ENCODE measurements around the gene NBPF20.
"Not testable (repeated sequence)": the region's sequence is repeated elsewhere in the genome, so short reads cannot be mapped to it uniquely, and the experiment has no call there.

Gene NBPF20, protein sequence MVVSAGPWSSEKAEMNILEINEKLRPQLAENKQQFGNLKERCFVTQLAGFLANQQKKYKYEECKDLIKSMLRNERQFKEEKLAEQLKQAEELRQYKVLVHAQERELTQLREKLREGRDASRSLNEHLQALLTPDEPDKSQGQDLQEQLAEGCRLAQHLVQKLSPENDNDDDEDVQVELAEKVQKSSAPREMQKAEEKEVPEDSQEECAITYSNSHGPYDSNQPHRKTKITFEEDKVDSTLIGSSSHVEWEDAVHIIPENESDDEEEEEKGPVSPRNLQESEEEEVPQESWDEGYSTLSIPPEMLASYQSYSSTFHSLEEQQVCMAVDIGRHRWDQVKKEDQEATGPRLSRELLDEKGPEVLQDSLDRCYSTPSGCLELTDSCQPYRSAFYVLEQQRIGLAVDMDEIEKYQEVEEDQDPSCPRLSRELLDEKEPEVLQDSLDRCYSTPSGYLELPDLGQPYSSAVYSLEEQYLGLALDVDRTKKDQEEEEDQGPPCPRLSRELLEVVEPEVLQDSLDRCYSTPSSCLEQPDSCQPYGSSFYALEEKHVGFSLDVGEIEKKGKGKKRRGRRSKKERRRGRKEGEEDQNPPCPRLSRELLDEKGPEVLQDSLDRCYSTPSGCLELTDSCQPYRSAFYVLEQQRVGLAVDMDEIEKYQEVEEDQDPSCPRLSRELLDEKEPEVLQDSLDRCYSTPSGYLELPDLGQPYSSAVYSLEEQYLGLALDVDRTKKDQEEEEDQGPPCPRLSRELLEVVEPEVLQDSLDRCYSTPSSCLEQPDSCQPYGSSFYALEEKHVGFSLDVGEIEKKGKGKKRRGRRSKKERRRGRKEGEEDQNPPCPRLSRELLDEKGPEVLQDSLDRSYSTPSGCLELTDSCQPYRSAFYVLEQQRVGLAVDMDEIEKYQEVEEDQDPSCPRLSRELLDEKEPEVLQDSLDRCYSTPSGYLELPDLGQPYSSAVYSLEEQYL (N-terminal part only)

DNA sequence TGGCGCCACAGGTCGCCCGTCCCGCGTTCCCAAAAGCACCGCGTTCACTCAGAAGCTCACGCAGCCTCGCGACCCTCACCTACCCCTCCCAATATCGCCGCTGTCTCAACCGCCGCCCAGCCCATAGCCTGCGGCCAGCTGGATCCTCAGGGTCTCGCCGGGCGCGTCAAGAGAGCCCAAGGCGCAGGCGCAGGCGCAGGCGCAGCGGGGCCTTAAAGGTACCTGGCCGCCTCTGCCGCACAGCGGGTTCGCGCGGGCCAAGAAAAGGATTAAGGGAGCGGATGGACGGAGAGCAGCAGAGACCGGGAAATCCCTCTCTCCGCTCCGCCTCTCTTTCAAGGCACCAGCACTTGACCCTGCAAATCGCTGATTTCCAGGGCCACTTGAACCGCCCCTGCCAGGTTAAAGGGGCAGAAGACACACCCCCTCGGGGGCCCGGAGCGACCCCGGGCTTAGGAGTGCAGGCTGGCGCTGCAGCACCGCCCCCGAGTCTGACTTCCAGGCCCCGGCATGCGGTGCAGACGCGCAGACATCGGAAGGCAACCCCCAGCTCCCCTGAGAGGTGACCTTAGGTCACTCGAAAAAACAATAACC is at the start of gene NBPF20:
Gene NBPF20, minus strand, starts transcription at position 168 of the 594 bp plus-strand sequence. CDS start 20,331 bp downstream, outside the sequence.
- DNase-seq: peak; percentile 16 to 33

DNA sequence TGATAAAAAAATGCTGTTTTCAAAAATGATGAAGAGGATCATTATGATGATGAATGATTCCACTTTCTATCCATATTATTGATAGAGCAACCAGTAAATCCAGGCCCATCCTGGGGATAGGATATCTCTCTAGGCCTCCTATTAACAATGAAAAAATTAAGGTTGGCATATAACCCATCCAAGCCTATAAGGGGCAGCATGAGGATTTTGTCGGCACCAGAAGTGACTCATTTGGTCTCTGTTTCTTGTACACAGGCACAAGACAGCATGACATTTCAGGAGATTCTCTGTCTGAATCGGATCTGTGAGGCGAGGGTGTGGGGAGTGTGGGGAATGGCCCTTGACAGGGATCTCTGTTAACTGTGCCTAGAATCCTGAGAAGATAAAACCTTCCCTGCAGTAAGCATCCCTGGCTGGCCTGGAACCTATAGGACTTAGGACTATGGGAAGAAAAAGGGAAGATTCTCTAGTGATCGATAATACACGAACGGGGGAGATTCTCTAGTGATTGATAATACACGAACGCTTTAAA is 49.5 kb upstream of the NBPF20 start:
- not testable (repeated sequence) for DNase-seq

DNA sequence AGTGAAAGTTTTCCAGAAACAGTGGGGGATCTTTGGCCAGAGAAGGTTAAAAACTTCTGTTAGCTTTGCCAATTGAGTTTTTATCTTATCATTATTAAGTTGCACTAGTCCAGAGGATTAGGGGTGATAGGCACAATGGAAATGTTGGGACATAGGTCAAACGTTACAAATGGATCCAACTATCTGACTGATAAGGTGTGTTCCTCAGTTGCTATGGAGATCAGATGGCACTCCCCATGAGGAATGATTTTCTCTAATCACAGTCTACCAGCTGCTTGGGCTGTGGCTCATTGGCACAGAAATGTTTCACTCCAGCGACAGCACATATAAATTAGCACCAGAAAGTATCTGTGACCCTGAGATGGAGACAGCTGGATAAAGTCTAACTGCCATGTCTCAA is 47.3 kb upstream of the NBPF20 start:
- DNase-seq: not testable (repeated sequence)

DNA sequence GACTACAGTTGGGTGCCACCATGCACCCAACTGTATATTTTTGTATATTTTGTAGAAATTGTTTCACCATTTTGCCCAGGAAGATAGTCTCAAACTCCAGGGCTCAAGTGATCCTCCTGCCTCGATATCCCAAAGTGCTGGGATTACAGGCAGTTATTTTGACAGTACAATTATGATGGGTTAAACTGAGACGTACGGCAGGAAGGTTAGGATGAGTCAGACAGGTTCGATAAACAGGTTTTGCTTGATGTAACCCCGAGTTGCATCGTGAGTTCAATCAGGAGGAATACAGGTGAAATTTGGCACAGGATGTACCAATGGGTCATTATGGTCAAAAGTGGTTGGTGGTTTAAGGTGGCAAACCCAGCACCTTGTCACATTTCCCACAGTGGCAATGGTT is 46.0 kb upstream of the NBPF20 start:
- not testable (repeated sequence) for DNase-seq

DNA sequence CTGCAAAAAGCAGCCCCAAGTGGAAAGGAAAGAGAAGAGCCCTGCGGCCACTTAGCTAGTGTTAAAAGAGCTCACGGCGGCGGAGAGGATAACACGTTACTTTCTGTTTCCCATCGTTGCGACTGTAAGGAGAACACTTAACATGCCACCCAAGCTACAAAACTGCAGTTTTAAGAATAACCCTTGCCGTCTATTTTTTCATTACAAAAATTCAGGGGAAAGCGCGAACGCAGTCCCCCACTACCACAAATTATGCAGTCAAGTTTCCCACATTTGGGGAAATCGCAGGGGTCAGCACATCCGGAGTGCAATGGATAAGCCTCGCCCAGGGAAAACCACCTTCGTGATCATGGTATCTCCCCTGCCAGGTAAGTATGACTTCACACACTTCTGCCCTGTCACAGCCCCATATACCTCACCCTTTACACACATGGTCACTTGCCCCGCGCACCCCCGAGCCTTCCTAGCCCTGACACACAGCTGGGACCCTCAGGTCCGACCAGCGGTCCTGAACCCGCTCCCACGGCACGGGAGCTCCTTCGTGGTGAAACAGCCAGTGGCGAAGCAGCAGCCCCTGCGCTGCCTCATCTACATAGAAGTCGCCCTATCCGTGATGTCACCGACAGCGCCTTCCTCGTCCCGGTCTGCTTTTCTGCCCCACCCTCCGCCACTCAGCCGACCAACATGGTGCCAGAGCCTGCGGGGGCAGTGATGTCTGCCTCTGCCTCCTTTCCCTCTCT is 40.2 kb upstream of the NBPF20 start:
- not testable (repeated sequence) for DNase-seq

DNA sequence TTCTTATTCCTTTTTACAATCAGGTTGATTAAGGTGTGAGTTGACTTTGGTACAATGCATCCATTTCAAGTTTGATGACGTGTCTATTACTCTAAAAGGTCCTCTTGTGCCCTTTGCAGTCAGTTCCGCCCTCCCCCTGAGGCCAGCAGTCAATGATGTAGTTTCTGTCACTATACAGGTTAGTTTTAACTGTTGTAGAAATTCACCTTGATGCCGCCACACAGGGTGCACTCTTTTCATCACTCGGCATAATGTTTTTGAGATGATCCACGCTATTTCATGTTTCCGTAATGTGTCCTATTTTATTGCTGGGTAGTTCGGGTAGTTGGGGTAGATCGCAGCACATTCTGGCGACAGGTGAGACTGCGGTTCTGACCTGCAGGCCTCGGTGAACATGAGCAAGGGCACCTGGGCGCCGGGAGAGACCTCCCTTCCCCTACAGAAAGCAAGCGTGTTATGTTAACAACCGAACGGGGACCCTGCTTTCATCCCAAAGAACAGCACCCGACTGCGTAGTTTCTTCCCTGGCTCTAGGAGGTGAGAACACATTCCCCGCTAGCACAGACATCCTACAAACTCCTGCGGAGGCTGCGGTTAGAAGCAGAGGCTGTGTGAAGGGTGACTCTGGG is 39.4 kb upstream of the NBPF20 start:
- not testable (repeated sequence) for DNase-seq

DNA sequence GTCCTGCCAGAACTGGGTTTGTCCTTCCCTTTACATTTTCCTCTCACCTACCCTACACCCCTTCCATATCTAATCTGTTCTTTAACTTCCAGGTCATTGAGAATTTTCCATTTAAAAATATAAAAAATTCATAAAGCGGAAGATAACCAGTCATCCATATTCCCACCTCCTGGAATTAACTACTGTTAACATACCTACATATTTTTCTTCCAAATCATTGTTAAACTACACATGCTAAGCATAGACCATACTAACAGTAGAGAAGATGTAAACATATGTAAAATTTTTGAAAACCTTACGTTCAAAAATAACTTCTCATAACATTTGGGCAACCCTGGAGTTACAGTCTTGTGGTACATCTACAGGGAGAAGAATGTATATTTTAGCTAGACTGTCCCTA is 38.6 kb upstream of the NBPF20 start:
- not testable (repeated sequence) for DNase-seq

DNA sequence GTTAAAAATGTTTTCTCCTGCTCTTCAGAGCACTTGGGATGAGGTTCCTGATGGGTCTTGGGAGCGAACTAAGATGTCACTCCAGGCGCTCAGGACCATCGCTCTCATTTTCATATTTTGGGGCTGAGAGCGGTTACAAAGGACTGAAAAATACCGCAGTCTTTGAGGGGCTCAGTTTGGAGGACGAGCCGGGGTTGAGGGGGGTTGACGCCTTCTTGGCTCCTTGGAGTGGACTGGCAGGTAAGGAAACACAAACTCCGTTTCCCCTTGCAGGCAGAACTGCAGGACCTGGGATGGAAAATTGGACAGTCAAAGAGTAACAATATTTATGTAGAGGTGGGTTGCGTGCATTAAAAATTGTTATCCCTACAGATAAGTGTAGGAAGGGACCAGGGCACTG is 35.3 kb upstream of the NBPF20 start:
- not testable (repeated sequence) for DNase-seq

DNA sequence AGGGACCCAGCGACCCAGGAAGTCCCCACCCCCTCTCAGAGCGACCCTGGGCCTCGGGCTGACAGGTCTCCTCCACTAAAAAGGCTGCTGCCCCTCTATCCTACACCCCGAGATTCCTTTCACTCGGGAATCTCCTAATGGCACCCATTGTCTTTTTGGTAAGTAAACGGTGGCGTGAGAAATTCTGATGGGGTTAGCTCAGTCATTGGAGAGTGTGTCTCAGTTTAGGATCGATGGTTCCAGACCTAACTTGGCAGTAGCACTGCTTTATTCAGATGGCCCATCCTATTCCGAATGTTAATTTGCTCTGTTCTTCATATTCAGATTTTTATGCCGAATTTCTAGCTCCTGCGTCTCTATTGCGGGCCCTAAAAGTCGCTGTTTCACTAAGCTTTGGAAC is 34.6 kb upstream of the NBPF20 start:
- not testable (repeated sequence) for DNase-seq

DNA sequence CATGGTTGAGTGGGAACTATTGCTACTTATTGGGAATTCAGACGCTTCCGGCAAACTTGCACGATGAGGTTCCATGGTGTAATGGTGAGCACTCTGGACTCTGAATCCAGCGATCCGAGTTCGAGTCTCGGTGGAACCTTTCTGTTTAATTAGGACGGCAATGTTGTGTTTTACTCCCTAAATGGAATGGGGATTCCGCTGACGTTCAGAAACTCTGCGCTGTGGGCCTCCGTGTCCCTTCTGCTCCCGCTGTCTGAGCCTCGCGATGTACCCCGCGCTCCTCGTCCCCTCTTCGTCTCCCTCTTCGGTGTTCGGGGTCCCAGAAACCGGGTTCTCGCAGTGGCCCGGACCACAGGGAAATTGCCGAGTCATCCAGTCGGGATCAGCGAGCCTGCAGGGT is 34.2 kb upstream of the NBPF20 start:
- DNase-seq: not testable (repeated sequence)

DNA sequence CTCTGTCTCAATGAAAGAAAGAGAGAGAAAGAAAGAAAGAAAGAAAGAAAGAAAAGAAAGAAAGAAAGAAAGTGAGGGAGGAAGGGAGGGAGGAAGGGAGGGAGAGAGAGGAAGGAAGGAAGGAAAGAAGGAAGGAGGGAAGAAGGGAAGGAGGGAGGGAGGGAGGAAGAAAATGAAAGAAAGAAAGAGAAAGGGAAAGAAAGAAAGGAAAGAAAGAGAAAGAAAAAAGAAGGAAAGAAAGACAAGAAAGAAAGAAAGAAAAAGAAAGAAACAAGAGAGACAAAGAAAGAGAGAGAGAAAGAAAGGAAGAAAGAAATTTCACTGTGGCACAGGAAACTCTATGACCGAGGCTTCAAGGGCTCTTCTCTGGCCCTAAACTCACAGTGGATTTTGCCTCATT is 33.7 kb upstream of the NBPF20 start:
- DNase-seq: not testable (repeated sequence)

DNA sequence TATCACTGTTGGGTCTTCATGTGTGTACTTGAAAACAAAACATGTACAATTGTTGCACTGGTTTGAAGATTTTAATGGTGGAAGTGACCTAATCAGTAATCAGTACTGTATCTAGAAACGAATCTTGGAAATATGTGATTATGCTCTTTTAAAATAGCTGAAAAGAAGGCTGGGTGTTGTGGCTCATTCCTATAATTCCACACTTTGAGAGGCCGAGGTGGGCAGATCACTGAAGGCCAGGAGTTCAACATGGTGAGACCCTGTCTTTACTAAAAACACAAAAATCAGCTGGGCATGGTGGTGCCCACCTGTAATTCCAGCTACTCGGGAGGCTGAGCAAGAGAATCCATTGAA is 29.4 kb upstream of the NBPF20 start:
- not testable (repeated sequence) for DNase-seq

DNA sequence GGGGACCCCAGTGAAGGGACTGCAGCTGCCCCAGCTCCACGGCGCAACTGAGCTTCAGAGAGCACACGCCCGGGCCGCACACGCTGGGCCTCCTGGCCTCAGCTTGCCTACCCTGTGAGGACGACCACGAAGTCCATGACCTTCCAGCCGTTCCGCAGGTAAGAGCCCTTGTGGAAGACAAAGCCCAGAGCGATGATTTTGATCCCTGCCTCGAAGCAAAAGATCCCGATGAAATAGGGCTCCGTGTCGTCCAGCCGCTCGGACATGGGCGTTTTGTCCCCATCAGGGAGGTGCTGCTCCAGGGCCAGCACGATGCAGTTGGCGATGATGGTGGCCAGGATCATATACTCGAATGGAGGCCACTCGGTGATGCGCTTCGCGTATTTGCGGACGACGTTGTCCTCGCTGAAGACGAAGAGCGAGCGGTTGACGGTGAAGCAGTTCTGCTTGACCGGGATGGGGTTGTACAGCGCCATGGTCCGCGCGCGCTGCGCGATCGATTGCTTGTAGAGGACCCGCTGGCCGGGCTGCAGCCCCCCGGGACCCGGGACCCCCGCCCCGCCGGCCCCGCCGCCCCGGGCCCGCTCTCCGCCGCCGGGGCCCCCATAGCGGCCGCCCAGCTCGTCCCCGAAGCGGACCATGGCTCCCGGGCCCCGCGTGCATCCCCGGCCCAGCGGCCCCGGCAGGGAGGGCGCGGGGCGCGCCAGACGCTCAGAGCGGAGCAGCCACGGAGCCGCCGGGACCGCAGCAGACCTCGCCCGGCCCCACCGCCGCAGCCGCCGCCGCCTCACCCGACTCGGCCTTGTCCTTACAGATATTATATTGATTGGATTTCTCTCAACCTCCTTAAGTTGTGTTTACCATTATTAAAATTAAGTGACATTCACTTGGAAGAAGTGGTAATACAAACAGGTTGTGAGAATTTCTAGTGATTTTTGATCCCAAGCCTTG is 28.7 kb upstream of the NBPF20 start:
- not testable (repeated sequence) for DNase-seq

DNA sequence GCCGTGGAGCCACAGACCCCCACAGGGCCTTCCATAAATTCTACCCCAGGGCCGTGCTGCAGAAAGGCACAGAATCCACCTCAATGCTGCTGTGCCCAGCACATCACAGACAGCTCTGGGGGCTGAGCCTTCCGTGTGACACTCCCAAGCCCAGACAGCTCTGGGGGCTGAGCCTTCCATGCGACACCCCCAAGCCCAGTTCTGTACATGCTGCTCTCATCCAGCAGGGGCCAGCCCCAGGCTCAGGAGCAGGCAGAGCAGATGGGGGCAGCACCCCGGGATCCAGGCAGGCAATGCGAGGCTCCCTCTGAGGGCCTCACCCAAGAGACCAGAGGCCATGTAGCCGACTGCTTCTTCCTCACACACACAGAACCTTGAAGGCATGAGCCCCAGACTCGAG is 27.1 kb upstream of the NBPF20 start:
- DNase-seq: not testable (repeated sequence)

DNA sequence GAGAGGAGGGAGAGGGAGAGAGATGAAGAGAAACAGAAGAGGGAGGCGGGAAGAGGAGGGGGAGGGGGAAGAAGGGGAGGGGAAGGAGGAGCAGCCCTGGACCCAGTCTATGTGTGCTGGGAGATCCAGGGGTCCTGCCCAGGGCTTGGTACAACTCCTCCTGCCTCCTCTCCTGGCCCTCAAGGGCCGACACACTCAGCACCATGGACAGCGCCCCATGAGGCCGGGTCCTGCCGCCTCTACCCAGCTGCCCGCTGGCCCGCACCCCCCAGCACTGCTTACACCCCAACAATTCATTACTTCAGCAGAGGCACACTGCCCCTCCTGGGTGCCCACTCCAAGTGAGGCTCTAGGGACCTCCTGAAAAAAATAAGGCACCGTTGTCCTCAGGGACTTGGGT is 26.5 kb upstream of the NBPF20 start:
- not testable (repeated sequence) for DNase-seq

DNA sequence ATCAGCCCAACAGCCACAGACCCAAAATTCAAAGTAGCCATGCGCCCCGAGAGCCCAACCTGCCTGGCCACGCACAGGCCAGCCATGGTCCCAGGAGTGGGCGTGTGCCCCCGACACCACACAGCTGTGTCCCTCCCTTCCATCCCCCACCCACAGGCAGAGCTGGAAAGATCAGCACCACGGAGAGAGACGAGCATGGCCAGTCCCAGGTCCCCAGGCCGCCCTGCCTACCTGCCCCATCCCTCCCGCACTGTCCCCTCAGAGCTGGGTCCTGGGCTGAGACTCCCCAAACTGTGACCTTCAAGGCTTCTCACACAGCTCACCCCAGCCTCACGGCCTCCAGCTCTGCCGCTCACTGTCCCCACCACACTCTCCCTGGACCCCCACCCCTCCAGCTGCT is 19.8 kb upstream of the NBPF20 start:
- DNase-seq: not testable (repeated sequence)

DNA sequence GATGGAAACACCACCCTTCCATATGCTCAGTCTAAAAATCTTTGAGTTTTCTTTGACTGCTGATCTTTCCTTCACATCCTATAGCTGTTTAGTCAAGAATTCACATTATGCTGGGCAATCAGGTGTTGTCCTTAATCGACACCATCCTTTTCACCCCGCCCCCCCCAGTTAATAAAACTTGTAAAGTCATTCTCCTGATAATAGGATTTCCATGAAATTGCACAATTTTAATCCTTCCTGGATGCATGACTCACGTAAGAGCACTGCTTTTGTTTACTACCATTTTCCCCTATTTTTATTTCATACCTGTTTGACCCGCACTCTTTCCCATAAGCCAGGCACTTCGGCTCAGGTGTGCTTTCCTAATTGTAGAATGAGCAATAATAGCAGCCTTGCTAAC is 16.9 kb upstream of the NBPF20 start:
- not testable (repeated sequence) for DNase-seq

DNA sequence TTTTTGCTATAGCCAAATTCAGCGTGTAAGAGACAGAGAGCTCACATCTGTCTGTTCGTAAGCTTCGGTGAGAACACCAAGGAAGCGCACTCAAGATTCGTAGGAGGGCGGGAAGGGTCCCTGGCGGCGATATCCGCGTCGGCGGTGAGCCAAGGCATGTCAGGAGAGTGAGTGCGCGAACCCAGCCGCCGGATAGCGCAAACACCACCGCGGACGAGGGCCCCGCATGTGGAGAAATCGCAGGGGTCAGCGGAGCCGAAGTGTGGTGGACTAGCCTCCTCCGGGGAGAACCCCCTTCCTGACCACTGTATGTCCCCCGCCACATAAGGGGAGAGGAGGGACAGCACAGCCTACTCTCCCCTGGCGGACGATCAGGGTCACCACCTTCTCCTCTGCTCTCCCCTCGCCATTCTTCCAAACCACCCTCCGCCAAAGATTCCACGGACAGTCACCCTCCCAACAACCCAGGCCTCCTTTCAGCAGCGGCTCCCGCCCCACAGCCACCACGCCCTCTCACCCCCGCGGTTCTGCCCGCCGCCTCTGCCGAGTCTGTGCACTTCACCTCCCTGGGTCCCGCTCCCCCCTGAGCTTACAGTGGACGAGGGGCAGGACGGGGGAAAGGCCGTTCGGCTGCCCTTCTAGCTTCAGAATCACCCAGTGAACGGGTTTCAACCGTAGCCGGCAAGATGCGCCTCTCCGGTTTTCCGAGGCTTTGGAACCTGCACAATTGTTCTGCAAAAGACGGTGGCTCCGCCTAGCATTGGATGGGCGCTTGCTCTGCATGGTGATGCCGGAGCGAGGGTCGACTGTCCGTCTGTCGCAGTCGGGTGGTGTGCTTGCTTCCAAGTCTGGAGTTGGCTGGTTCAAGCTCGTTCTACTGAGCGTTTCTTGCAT is 6.2 kb upstream of the NBPF20 start:
- not testable (repeated sequence) for DNase-seq

DNA sequence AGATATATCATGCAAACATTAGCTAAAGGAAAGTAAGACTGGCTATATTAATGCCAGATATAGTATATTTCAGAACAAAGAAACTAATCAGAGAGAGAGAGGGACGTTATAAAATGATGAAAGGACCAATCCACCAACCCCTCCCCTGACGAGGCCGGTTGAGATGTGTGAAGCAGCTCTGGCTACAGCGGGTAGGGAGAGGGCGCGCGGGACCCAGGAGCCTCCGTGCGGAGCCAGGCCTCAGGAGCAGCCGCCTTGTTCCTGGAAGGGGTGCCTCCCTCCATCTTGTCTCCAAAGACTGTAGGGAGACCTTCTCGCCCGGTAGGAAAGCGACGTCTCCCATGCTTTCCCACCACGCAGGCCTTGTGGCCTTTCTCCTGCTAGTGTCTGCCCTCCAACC is 5.4 kb upstream of the NBPF20 start:
- DNase-seq: not testable (repeated sequence)
